KG1 (cell line): ENCODE measurements around the gene MX2.
"Not testable (repeated sequence)": the region's sequence is repeated elsewhere in the genome, so short reads cannot be mapped to it uniquely, and the experiment has no call there.

Experiments
- DNase-seq: peaks from one replicate; lab custom pipeline; 2025; lab: John Stamatoyannopoulos, UW

MX2 gene

DNA sequence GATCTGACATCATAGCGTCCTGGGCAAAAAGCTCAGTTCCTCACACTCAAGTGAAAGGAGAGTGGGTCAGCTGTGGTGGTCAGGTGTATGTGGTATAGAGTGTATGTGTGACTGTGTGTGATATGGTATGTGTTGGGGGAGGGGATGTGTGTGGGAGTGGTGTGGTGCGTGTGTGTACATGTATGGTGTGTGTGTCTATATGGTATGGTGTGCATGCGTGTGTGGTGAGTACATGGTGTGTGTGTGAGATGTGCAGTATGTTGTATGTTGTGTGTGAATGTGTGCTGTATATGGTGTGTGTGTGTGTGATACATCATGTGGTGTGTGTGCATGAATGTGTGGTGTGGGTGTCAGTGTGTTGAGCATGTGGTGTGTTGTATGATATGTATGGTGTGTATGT lies 24.3 kb upstream of the MX2 start:
- DNase-seq: no peak

DNA sequence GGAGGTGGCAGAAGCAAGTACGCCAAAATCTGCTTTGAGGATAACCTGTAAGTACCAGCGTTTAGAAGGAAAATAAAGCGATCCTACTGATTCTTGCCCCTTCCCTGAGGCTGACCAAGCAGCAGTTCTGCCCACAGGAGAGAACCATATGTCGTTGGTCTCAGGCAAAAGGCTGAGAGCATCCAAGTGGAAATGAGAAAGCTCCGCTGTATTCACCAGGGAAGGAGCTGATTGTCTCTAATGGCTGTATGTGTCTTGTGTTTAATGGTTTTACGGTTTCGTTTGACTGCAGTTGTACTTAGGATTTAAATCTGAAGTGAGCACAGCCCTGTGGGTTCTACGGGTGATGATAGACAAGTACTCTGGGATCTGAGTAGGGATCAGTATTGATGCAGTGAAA lies 23.4 kb upstream of the MX2 start:
- DNase-seq: no peak

DNA sequence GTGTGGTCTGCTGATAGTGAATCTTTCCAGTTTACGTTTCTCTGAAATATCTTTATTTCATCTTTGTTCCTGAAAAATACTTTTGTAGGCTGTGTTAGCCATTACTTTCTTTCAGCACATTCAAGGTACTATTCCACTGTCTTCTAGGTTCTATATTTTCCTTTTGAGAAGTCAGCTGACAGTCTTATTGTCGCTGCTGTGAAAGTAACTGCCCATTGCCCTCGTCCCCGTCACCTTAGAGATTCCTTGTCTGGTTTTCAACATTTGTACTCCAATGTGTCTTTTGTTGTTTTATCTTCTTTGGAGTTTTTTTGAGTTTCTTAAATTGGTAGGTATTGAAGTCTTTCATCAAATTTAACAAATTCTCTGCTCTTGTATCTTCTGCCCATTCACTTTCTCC lies 19.8 kb upstream of the MX2 start:
- no peak for DNase-seq

DNA sequence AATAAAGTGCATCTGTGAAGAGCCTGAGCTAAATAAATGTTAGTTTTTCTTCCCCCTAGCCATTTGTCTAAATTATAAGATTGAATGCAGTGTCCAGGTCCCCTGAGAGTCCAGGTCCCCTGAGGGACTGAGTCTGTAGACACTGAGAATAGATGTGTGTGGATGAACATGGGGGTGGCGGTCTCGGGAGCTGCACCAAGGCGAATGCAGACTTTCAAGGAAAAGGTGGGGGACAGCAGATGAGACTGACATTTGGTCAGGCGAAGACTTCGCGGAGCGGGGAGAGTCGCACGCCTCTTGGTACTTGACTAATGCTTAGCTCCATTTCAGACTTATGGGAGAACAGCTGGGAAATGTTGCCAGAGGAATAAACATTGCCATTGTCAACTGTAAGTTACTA lies 17.7 kb upstream of the MX2 start:
- no peak for DNase-seq

DNA sequence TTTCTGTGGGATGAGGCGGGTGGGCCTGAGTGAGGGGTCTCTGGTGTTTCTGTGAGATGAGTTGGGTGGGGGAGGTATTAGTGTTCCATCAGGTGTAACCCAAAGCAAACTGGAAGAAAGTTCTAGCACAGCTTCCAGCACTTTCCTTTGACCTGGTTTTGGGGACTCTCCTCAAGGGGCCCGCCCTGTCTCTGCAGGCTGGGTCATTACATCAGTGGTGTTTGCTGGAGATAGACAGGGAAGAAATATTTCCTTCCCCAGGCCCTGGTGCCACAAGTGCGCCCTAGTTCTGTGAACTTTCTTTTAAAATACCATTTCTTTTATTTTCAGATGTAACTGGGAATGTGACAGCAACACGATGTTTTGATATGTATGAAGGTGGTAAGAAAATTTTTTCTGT lies 16.5 kb upstream of the MX2 start:
- DNase-seq: no peak

DNA sequence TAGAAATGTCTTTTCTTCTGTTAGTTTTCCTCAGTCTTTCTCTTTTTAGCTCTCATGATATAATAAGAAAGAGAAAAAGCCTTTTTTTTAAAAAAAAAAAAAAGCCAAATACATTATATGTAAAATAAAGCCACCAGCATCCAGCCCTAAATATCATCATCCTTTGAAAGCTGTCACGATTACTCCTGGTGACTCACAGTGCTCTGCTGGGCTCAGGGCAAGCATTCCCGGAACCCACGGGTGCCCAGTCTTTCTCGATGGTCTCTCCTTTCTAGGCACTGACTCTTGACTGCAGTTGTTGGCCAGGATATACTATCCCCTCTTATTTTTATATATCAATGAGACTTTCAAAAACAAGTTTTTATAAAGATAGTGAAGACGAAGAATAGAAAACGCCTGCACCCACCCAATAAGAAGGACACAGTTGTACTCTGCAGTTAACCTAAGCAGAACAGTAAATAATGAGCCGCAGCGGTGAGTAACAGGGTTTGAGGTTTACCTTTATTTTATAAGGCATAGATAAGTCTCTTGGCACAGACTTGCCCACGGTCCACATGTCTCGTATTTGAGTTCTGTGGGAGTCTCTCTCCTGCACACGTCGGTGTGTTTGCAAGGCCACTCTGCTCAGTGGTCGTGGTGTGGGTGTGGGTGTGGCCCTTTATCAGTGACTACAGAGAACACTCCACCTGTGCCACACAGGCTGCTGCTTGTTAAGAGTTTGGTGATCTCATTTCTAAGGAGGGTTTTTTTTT lies 15.7 kb upstream of the MX2 start:
- DNase-seq: no peak

DNA sequence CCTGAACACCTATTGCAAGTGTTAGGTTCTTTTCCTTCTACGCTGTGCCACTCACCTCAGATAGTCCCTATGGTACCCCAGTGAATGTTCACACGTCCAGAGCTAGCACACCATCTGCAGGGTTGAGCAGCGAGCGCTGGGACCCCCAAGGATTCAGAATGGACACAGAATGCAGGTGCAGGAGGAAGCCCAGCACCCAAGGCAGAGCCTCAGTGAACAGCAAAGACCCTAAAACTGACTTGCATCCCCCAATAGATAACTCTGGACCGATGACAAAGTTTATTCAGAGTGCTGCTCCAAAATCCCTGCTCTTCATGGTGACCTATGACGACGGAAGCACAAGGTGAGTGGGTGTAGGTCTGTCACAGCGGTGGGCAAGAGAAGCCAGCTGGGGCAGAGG lies 15.1 kb upstream of the MX2 start:
- no peak for DNase-seq

DNA sequence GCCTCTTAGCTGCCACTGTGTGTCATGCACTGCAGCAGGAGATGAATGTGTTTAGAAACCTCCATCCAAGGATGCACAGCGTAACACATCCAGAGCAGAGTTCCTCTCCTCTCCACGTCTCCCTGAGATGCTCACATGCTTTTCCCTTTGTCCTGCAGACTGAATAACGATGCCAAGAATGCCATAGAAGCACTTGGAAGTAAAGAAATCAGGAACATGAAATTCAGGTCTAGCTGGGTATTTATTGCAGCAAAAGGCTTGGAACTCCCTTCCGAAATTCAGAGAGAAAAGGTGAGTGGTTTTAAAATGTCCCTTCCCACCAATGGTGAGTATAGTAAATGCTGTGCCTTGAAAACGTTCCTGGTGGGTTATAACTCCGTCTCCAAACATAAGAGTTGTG lies 13.4 kb upstream of the MX2 start:
- no peak for DNase-seq

DNA sequence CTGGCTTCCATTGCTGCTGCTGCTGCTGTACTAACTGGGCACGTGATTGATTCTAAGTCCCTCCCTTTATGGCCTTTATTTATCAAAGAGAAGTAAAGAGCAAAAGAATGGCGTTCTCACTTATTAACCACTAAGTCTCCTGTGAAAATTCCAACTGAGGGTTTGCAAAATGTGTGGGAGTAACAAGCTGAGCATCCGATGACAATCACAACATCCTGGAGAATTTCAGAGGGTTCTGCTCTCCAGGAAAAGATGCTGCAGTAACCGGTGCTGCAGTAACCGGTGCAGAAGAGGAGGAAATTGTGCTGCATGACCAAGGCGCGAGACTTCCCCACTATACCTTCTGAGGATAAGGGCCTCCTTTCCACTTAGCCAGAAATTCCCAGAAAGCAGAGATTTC lies 12.7 kb upstream of the MX2 start:
- no peak for DNase-seq

DNA sequence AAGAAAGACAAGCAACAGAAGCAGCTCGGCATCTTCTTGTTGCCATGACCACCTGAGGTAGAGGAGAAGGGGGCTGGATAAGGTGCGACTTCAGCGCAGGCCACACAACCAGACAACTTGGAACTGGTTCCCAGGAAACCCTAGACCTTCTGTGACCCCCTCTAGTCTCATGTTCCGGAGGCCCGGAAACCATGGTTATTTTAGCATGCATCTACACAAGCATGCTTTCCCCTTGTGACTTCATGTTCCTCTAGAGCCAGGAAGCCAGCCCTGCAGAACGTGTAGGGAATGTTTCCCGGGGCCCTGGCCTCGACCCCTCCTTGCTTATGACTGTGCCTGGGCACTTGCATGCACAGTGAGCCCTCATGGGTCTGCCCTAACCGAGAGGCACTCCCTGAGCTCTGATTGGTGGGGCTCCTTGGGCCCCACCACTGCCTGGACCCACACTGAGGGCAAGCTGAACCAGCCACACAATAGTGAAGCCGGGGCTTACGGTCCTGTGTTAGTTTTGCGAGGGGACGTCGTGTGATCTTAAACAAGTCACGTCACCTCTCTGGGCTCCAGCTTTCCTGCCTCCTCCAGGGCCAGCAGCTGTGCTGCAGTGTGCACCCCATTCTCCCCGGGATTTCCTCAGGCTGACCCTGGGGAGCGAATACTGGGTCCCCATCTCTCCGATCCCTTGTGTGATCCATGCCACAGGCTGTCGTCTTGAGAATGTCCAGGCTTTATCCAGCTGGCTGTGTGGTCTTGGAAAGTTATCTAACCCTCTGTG lies 12.0 kb upstream of the MX2 start:
- DNase-seq: no peak

DNA sequence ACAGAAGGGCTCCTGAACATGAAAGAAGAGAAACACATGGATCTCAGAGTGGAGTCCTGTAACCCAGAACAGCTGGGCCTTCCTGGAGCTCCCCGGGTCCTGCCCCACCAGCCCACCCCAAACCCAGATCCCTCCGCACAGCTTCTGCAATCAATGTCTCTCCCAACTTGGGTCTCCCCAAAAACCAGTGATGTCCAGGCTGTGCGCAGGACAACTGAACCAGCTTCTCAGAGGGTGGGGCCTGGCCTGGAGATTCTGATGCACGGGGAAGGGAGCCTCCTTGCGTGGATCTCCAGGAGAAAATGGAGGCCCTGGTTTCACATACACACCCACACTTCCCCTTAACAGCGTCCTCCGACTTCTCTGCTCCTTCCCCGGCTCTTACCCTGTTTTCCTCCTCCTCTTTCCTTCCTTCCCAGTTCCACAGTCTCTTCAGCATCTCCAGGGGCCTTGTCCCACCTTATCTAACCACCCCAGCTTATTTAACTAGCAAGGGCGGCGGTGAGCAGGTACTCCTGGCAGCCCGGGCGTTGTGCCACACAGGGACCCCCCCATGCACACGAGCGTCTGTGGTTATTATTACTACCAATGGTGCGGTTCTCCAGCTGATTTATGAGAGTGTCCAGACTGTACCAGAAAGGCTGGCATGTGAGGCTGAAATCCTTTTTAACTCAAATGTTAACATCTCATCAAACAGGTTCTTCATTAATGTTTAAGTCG lies 11.2 kb upstream of the MX2 start:
- no peak for DNase-seq

DNA sequence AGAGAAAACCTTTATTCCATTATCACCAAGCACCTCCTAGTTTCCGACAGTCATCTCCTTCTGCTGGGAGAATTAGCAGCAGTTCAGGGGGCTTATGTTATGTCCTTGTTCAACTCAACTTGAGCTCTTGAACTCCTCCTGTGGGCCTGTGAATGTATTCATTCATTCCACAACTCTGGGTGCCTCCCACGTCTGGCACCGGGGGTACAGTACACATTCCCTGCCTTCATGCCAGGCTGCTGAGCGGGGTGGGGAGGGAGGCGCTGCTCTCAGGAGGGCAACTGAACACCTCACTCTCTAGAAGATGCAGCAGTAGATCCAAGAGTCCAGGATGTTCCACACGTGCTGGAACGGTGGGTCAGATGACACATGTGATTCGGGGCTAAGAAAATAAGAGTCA lies 4.3 kb upstream of the MX2 start:
- DNase-seq: no peak

DNA sequence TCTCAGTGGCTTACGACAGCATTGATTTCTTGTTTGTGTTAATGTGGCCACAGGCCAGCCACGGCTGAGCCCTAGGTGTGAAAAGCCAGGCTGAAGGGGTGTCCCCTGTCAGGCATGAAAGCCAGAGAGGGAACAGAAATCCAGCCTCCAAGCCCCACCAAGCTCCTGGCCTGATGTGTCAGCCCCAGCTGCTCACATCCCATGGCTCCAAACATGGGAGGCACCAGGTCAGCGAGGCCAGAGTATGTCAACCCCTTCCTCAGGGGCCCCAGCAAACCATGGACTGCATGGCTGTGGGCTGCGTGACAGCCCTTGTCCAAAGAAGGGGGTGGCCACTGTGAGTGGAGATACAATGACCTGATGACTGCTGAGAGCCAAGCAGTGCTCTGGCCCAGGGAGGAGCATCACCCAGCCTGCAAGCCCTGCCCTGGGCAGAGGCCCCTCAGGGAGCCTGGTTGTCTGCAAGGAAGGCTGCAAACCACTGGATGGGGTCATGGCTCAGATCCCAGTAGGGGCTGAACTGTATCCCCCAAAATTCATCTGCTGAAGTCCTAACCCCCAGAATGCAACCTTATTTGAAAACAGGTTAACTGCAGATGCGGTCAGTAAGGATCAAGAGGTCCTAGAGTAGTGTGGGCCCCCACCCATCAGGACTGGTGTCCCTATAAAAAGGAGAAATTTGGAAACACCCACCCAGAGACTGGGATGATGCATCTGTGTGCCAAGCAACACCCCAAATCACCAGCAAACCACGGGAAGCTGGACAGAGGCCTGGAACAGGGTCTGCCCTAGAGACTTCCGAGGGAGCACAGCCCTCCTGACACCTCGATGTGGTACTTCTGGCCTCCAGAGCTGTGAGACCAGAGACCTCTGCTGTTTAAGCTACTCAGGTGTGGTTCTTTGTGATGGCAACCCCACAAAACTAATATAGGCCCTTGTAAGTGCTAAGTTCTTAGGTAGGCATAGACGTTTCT lies 3.3 kb upstream of the MX2 start:
- no peak for DNase-seq

DNA sequence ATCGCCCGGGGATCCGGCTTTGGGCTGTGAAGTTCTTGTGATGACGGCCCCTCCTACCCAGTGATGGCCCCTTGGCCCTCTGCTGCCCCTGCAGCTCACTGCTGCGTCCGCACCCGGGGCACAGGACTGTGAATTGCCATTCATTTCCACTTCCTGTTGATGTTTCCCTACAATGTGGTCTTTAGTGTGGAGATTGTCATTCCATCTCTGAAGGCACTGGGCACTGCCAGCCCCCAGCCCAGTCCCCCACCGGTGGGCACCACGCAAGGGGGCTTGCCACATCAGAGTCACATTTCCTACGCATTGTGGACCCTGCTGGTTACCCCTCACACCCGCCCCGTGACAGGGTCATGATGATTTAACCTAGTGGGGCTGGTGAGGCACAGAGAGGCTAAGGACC lies 2.5 kb upstream of the MX2 start:
- DNase-seq: no peak

DNA sequence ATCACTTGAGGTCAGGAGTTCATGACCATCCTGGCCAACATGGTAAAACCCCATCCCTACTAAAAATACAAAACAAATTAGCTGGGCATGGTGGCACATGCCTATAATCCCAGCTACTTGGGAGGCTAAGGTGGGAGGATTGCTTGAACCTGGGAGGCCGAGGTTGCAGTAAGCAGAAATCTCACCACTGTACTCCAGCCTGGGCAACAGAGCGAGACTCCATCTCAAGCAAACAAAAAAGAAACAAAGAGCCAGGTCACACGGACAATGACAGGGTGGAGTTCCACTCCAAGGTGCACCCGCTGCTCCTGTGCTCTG lies 2.1 kb upstream of the MX2 start:
- not testable (repeated sequence) for DNase-seq

DNA sequence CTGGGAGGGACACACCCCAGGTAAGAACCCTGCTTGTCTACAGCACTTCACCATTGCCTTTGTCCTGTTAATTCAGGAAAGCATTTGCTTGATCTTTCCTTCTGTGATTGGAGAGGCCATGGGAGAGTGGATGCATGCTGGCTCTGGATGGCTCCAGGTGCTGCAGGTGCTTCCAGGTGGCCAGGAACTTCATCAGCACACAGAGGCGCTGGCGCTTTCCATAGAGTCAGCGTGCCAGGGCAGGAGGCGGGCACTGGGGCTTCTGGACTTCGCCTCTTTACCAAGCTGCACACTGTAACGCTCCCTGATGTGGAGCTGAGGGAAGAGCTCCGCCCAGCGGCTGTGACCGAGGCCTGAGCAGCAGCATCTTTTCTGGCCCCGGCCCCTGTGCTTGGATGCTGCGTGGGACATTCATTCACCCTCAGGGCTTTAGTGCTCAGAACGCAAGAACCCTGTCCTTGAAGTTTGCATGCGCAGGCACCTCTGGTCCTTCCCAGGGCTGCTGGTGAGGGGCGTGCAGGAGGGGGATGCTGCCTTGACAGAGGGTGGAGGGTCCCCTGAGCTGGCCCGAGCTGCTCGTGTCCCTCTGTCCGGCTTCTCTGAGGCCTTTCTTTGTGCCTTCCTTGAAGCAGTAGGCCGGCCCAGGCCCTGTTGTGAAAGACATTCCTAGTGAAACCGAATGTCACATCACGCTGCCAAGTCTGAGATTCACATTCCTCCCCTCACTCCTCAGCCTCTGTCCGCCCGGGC lies 1.6 kb upstream of the MX2 start:
- no peak for DNase-seq

DNA sequence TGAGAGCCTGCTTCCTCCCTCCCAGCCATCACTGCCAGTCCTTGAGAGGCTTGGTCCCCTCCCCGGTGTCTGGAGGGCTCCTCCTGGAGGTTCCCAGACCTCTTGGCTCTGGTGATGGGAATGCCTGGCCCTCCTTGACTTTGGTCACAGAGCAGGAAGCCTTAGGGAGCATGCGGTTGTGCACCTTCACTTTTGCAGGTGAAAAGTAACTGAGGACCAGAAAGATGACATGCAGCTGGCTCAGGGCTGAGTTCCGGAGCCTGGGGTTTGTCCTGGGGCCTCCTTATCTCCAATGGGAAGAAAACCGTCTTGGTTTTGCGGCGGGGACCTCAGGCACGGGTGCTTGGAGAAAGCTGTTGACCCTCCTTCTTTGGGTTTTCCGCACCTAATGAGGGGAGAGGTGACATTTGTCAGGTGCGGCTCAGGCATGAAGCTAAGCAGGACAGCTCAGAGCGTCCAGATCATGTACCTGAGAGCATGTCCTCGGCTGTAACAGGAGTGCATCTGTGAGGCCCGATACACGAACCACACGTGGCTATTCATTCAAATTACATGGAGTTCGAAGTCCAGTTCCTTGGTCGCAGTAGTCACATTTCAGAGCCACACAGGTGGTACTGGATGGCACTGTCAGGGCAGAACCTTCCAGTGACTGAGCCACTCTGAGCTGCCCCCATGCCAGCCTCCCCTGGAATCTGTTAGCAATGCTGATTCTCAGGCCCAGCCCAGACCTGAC lies 608 bp upstream of the MX2 start:
- DNase-seq: no peak

DNA sequence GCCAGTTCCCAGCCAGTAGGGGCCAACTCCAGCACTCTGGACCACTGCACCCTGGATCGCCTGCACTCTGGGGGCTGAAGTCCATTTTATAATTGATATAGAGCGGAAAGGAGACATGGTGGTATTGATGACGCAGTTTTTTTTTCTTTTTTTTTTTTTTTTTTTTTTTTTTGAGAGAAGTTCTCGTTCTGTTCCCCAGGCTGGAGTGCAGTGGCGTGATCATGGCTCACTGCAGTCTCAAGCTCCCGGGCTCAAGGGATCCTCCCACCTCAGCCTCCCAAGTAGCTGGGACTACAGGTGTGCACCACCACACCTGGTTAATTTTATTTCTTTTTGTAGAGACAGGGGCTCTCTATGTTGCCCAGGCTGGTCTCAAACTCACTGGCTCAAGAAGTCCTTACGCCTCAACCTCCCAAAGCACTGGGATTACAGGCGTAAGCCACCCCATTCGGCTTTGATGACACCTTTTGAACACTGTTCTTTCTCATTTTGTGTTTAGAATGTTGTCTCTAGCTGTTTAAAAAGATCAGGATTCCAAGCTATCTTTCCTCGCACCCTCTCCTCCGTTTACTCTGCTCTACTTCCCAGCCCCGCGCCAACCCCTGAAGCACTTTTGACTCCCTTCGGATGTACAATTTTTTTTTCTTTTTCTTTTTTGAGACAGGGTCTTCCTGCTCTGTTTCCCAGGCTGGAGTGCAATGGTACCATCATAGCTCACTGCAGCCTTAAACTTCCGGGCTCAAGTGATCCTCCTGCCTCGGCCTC lies 960 bp downstream of the MX2 start:
- DNase-seq: no peak

DNA sequence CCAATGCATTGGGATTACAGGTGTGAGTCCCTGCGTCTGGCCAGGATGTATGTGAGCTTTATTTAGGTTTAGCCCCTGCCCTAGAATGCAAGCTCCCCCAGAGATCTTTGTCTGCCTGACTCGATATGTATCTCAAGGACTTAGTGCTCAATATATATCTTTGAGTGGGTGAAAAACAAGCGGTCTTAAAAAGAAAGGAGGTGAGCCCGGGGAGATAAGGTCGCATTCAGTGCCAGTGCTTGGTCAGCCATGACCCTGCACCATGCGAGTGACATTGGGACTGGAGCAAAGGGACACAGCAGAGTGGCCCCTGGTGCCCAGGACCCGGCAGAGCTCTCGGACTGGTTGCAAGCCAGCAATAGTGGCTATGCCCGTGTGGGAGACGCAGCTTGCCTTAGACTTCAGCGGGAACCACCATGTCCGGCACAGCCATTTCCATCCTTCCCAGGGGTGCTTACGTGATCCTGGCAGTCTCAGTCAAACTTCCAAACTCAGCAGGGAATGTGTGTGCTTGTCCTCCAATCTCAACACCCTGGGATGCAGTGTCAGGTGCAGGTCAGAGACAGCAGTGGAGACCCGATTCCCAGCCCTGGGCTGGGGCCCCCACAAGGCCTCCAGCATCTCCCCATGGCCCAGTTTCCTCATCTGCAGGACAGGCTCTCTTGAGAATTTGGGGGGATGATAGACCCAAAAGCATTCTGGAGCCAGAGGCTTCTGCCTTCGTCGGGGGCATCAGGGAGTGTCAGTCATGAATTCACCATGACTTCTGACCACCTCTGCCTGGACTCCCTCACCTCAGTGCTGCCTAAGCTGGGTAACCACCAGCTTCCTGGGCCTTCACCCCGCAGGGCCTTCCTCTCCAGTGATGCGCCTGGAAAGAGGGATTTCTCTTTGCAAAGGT lies 1.8 kb downstream of the MX2 start:
- no peak for DNase-seq
